GM19099 (cell line): ENCODE measurements around the gene SF3A1.

Experiments
- POLR2A ChIP-seq: IDR thresholded peaks from 3 replicates; pipeline ENCODE4 v1.6.1; 2011; ENCODE audit warnings: low read depth; ENCODE audit not compliant: insufficient read length; ENCODE audit errors: extremely low read depth

Gene SF3A1

DNA sequence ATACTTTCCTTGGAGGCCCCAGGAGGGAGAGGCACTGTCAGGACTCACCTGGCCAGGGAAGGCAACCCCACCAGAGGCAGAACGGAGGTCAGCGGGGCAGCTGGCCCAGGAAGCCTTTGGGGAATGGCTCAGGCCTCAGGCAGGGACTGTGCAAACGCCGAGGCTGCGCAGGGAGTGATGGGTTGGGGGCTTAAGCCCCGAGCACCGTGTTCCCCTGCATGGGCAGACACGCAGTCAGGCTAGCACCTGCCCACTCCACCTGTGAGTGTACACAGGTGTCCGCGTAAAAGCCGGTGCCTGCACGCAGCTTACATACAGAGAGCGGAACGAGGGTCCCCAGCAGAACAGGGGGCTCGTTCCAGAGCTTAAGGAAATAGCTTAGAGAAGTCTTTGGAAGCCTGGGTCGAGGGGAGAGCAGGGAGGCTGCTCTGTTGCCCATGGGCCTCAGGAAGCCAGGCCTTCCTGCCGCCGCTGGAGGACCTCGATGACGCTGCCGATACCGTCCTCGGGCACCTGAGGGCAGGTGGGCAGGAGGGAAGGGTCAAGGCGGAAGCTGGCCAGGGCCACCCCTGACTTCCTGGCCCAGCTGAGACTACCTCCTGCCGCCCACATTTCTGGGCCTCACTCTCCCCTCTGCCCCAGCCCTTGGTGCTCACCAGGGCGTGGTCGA is 71.4 kb downstream of the SF3A1 start:
- TF ChIP-seq POLR2A: no peak

DNA sequence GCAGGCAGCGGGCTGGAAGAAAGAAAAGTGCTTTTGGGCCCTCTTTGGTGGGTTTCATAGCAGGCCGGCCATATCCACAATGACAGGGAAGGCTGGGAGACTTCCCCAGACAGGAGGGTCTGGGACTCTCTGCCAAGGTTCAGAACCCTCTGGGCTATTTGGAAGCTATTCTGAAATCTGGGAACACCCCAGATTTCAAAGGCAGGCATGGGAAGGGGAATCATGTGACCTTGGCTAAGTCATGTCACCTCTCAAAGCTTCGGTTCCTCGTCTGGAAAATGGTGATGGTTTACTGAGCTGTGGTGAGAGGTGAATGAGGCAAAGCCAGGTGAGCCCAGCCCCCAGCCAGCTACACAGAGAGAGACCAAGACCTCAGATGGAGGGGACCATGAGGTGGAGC is 72.0 kb downstream of the SF3A1 start:
- no peak for TF ChIP-seq POLR2A

DNA sequence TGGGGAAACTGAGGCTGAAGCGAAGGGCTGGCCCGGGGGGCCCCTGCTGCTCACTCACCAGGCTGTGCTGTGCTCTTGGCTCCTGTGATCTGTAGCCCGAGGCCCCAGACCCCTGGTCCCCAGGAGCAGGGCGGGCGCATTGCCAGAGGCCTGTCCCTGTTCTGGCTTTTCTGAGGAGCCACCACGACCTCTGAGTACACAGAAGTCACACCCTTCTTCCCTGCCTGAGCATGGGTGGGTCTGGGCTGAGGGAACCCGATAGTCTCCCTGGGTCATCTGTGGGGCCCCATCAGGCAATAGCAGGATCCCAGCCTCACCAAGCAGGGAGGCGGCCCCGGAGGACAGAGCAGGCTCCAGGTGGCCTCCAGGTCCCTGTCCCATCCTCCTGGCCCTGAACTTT is 72.5 kb downstream of the SF3A1 start:
- TF ChIP-seq POLR2A: no peak

DNA sequence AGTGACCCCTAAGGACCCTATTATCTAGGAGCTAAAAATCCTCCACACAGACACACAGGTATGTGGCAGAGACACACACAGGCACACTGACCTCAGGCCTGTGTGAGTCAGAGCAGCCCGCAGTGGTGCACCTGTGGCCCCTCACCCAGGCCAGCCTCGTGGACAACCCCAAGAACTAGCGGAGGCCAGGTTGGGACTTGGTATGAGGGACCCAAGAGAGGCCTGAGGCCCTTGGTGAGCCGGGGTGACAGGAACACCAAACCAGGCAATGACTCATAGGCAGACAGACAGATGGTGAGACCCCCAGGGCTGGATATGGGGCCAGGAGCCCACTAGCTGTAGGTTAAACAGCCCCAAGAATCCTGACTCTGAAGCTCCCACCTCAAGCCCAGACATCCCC is 73.4 kb downstream of the SF3A1 start:
- no peak for TF ChIP-seq POLR2A

DNA sequence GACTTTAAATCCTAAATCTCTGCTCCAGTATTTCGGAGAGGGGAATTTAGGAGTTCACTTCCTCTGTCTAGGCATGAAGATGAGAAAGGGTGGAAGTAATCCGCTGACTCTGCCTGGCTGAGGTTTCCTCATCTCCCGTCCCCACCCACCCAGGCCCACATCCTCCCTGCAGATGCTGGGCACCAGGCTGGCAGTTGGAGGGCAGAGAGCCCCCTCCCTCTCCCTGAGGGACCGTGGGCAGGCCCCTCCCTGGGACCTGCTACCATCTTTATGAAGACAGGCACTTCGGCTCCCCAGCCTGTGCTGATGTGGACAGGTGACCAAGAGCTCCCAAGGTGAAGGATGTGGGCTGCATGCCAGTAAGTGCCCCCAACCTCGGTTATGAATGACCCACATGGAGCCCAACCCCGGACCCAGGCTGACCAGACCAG is 74.1 kb downstream of the SF3A1 start:
- no peak for TF ChIP-seq POLR2A
